ENCODE measurements around the gene CBX8. TPM values are rescaled to one million over a fixed set of nuclear protein-coding genes. Genes with fewer than 3 reads are reported as not detected.

The CBX8 gene
- total and polyA plus RNA-seq, 2 of the 13 experiments (the other 11 are each of a cell fraction or from before 2014, with no cell fraction given) = 0.34 to 12.6 TPM

DNA sequence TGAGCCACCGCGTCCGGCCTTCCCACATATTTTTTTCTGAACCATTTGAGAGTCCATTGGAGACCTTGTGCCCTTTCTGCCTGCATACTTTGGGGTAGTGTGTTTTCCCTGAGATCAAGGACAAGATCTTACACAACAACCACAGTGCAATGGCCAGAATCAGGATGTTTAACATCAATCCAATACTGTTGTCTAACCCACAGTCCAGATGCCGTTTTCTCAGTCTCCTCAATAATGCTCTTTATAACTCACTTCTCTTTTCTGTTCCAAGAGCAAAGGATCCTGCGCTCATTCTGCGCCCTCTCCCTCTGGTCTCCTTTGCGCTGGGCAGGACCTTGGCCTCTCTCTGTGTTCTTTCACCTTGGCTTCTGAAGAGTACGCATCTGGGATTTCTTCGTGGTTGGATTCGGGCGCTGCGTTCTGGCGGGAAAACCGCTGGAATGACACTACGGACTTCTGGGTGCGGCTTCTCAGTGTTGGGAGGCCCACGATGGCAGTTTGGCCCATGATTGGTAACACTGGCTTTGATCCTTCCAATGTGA lies 25.8 kb upstream of the CBX8 start (continued):
- TF ChIP-seq, protein P1, sequence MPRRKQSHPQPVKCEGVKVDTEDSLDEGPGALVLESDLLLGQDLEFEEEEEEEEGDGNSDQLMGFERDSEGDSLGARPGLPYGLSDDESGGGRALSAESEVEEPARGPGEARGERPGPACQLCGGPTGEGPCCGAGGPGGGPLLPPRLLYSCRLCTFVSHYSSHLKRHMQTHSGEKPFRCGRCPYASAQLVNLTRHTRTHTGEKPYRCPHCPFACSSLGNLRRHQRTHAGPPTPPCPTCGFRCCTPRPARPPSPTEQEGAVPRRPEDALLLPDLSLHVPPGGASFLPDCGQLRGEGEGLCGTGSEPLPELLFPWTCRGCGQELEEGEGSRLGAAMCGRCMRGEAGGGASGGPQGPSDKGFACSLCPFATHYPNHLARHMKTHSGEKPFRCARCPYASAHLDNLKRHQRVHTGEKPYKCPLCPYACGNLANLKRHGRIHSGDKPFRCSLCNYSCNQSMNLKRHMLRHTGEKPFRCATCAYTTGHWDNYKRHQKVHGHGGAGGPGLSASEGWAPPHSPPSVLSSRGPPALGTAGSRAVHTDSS (CRISPR knock-in tag; conservative IDR thresholded peaks at IDR 0.05) = no peak
- TF ChIP-seq TAF1 (CRISPR knock-in tag; IDR thresholded peaks at IDR 0.05) (no peak), TP53 (CRISPR knock-in tag; conservative IDR thresholded peaks at IDR 0.05) (no peak), ZNF788 (CRISPR knock-in tag; IDR thresholded peaks at IDR 0.05; ENCODE audit: borderline replicate concordance) (peak; percentile 78; the same call in 1 of the 2 replicates), MEIS2 (CRISPR knock-in tag; IDR thresholded peaks at IDR 0.05) (peak; percentile 37; the same call in 1 of the 2 replicates), STAT5B (CRISPR knock-in tag; IDR thresholded peaks at IDR 0.05) (no peak), ZNF576 (CRISPR knock-in tag; IDR thresholded peaks at IDR 0.05) (no peak), ZNF30 (CRISPR knock-in tag; IDR thresholded peaks at IDR 0.05) (no peak), ZNF484 (CRISPR knock-in tag; IDR thresholded peaks at IDR 0.05; ENCODE audit: borderline replicate concordance, low read depth) (no peak), BHLHE40 (IDR thresholded peaks at IDR 0.05; ENCODE audit: low read length) (no peak), ARNTL (CRISPR knock-in tag; IDR thresholded peaks at IDR 0.05) (peak; percentile 88), SRY (CRISPR knock-in tag; IDR thresholded peaks at IDR 0.05) (peak; percentile 64; the same call in 1 of the 2 replicates), CEBPB (IDR thresholded peaks at IDR 0.05; ENCODE audit: borderline replicate concordance, low read depth, low read length) (peak; percentile 93), GFI1 (CRISPR knock-in tag; IDR thresholded peaks at IDR 0.05; ENCODE audit: borderline replicate concordance) (peak; percentile 82), ARNT (IDR thresholded peaks at IDR 0.05) (no peak), ATF3 (CRISPR knock-in tag; IDR thresholded peaks at IDR 0.05) (no peak), THYN1 (CRISPR knock-in tag; IDR thresholded peaks at IDR 0.05; ENCODE audit: borderline replicate concordance, low read depth) (no peak), DNMT3B (CRISPR knock-in tag; conservative IDR thresholded peaks at IDR 0.05) (no peak), RCOR2 (CRISPR knock-in tag; IDR thresholded peaks at IDR 0.05) (peak; percentile 92; the same call in 1 of the 2 replicates), SETDB1 (CRISPR knock-in tag; IDR thresholded peaks at IDR 0.05; ENCODE audit: borderline replicate concordance) (no peak), MIER2 (CRISPR knock-in tag; IDR thresholded peaks at IDR 0.05) (peak; percentile 82)
- TF ChIP-seq, protein P2, sequence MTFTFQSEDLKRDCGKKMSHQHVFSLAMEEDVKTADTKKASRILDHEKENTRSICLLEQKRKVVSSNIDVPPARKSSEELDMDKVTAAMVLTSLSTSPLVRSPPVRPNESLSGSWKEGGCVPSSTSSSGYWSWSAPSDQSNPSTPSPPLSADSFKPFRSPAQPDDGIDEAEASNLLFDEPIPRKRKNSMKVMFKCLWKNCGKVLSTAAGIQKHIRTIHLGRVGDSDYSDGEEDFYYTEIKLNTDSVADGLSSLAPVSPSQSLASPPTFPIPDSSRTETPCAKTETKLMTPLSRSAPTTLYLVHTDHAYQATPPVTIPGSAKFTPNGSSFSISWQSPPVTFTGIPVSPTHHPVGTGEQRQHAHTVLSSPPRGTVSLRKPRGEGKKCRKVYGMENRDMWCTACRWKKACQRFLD (CRISPR knock-in tag; IDR thresholded peaks at IDR 0.05; ENCODE audit: borderline replicate concordance) = no peak
- TF ChIP-seq, protein P3, sequence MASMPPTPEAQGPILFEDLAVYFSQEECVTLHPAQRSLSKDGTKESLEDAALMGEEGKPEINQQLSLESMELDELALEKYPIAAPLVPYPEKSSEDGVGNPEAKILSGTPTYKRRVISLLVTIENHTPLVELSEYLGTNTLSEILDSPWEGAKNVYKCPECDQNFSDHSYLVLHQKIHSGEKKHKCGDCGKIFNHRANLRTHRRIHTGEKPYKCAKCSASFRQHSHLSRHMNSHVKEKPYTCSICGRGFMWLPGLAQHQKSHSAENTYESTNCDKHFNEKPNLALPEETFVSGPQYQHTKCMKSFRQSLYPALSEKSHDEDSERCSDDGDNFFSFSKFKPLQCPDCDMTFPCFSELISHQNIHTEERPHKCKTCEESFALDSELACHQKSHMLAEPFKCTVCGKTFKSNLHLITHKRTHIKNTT (CRISPR knock-in tag; IDR thresholded peaks at IDR 0.05) = no peak
- TF ChIP-seq, protein P4, sequence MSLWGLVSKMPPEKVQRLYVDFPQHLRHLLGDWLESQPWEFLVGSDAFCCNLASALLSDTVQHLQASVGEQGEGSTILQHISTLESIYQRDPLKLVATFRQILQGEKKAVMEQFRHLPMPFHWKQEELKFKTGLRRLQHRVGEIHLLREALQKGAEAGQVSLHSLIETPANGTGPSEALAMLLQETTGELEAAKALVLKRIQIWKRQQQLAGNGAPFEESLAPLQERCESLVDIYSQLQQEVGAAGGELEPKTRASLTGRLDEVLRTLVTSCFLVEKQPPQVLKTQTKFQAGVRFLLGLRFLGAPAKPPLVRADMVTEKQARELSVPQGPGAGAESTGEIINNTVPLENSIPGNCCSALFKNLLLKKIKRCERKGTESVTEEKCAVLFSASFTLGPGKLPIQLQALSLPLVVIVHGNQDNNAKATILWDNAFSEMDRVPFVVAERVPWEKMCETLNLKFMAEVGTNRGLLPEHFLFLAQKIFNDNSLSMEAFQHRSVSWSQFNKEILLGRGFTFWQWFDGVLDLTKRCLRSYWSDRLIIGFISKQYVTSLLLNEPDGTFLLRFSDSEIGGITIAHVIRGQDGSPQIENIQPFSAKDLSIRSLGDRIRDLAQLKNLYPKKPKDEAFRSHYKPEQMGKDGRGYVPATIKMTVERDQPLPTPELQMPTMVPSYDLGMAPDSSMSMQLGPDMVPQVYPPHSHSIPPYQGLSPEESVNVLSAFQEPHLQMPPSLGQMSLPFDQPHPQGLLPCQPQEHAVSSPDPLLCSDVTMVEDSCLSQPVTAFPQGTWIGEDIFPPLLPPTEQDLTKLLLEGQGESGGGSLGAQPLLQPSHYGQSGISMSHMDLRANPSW (CRISPR knock-in tag; IDR thresholded peaks at IDR 0.05; ENCODE audit: borderline replicate concordance) = no peak; the same call in 1 of the 2 replicates

All from HepG2 (cell line).